Keratinocyte (primary cell): Measurements from ENCODE around the gene SERPINH1. TPM values are rescaled to one million over a fixed set of nuclear protein-coding genes. Genes with fewer than 3 reads are reported as not detected.

ENCODE experiments used
- DNase-seq: peaks from one replicate; pipeline ENCODE4 v3.0.0-alpha.2; 2011; ENCODE audit warnings: low read depth, missing footprints, low spot score
- FAIRE-seq: peaks from 2 replicates; lab custom pipeline; 2011; peaks lifted over from hg19 to GRCh38; lab: Jason Lieb, UNC
- H2AFZ ChIP-seq: 2 replicates; pipeline ENCODE4 v1.6.0; 2012; ENCODE audit warnings: low read length, control low read depth, inconsistent platforms; ENCODE audit not compliant: control insufficient read depth
- H3K27ac ChIP-seq: 2 replicates; pipeline ENCODE4 v1.5.1; 2011; ENCODE audit warnings: low read length; ENCODE audit not compliant: control insufficient read depth, insufficient read depth
- H3K27me3 ChIP-seq: 3 replicates; pipeline ENCODE4 v1.6.0; 2011; ENCODE audit warnings: low read length; ENCODE audit not compliant: control insufficient read depth, insufficient read depth; ENCODE audit errors: extremely low read depth
- H3K36me3 ChIP-seq, 2 experiments: 2 replicates in 1 of 2; 3 replicates in 1 of 2; pipeline ENCODE4 v1.5.1; 2011; ENCODE audit warnings: low read length in 2 of 2, mild to moderate bottlenecking in 1 of 2; ENCODE audit not compliant: control insufficient read depth in 2 of 2, insufficient read depth in 2 of 2; ENCODE audit errors: extremely low read depth in 1 of 2
- H3K4me1 ChIP-seq: 3 replicates; pipeline ENCODE4 v1.5.1; 2011; ENCODE audit warnings: low read length; ENCODE audit not compliant: control insufficient read depth, insufficient read depth; ENCODE audit errors: extremely low read depth
- H3K4me2 ChIP-seq: 3 replicates; pipeline ENCODE4 v1.6.0; 2011; ENCODE audit warnings: low read depth, low read length; ENCODE audit not compliant: control insufficient read depth, insufficient read depth; ENCODE audit errors: extremely low read depth
- H3K4me3 ChIP-seq, 3 experiments: fragments of 200-600 bp in 1 of 3; sonication (generic) in 1 of 3; 2 replicates in 2 of 3; 3 replicates in 1 of 3; pipeline ENCODE4 v1.5.1; 2011 to 2016; ENCODE audit warnings: low read length in 3 of 3, mild to moderate bottlenecking in 3 of 3, control low read depth in 2 of 3, inconsistent platforms in 1 of 3, low read depth in 1 of 3, mixed read lengths in 1 of 3, mixed run types in 1 of 3, moderate library complexity in 1 of 3; ENCODE audit not compliant: control insufficient read depth in 2 of 3, insufficient read depth in 2 of 3; ENCODE audit errors: extremely low read depth in 1 of 3
- H3K79me2 ChIP-seq: 2 replicates; pipeline ENCODE4 v1.6.0; 2012; ENCODE audit warnings: low read length; ENCODE audit not compliant: control insufficient read depth, insufficient read depth
- H3K9ac ChIP-seq: 3 replicates; pipeline ENCODE4 v1.6.0; 2011; ENCODE audit warnings: low read length; ENCODE audit not compliant: control insufficient read depth, insufficient read depth; ENCODE audit errors: extremely low read depth
- H3K9me1 ChIP-seq: 3 replicates; pipeline ENCODE4 v1.6.0; 2011; ENCODE audit warnings: low read length; ENCODE audit not compliant: control insufficient read depth, insufficient read depth; ENCODE audit errors: extremely low read depth
- H3K9me3 ChIP-seq: 2 replicates; pipeline ENCODE4 v1.5.1; 2012; ENCODE audit warnings: low read depth, low read length; ENCODE audit not compliant: control insufficient read depth
- H4K20me1 ChIP-seq: 3 replicates; pipeline ENCODE4 v1.6.0; 2011; ENCODE audit warnings: low read length; ENCODE audit not compliant: control insufficient read depth, insufficient read depth; ENCODE audit errors: extremely low read depth
- EZH2 ChIP-seq: IDR thresholded peaks from one replicate; pipeline ENCODE4 v1.6.1; 2012; ENCODE audit warnings: inconsistent platforms, mild to moderate bottlenecking, low read length, moderate library complexity
- dilution Hi-C: fragments of 300-500 bp; cut with MboI; formaldehyde crosslinking; loops from one replicate; pipeline ENCODE4 v1.7.0; 2020; ENCODE audit warnings: low sequenced_read_pairs; ENCODE audit not compliant: extremely low pct_ligation_motif_present
- polyA plus RNA-seq, 5 experiments: library from polyadenylated mRNA; depleted of rRNA in 3 of 5; stranded (reverse) in 3 of 5; stranded (forward) in 1 of 5; unstranded in 1 of 5; fragments of >200 nt; gene quantifications; 1 replicate in 1 of 5; 2 replicates in 3 of 5; 3 replicates in 1 of 5; pipeline versions ENCODE4 v1.2.1 to v1.2.3, GENCODE V29; 2011 to 2012; ENCODE audit warnings: missing spikeins in 2 of 5, low read depth in 1 of 5, low replicate concordance in 1 of 5
- TF ChIP-seq, protein P1 (sequence below), 3 experiments: IDR thresholded peaks in 1 of 3; conservative IDR thresholded peaks in 1 of 3; optimal IDR thresholded peaks in 1 of 3; 2 replicates in 2 of 3; 3 replicates in 1 of 3; pipeline versions ENCODE3 to v1.5.1; 2011; ENCODE audit warnings: low read length in 3 of 3, mild to moderate bottlenecking in 3 of 3, moderate library complexity in 2 of 3, control low read depth in 1 of 3, inconsistent platforms in 1 of 3; ENCODE audit not compliant: insufficient read depth in 2 of 3; ENCODE audit errors: extremely low read depth in 1 of 3

The SERPINH1 gene
- polyA plus RNA-seq, 1 donor (not counting 4 experiments of a cell fraction or from before 2014, with no cell fraction given) = 136 TPM

DNA sequence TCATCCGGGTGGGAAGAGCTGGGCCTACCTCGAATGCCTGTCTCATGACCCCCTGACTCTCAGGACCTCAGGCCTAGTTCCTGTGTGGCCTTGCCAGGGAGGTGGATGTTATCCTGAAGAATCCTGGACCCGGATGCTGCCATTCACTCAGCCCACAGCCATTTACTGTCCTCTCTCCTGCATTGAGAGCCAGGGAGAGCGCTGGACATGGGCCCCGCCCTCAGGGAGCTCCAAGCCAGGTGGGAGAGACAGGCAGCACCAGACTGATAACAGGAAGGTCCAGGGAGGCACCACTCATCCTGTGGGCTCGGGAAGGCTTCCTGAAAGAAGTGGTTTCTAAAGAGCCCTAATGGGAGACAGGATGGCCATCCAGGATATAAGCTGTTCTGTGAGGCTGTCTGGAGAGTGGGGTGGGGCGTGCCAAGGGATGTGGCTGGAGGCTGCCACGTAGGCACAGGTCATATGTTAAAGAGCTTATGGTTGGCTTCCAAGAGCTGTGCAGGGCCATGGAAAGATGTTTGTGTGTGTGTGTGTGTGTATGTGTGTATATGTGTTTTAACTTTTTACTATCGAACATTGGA is 8.6 kb downstream of the SERPINH1 start:
- Histone ChIP-seq H3K36me3 (peaks cover 61 to 64% of the 10 kb centered on the region in 2 experiments), H3K9ac (no peak overlapping the region), H3K9me1 (peaks cover 1% of the 10 kb centered on the region), H2AFZ (no peak overlapping the region), H3K9me3 (no peaks in the 10 kb centered on the region), H3K79me2 (peaks cover 33% of the 10 kb centered on the region), H3K4me3 (no peak overlapping the region), H3K4me1 (peaks cover 6% of the 10 kb centered on the region), H3K27ac (no peak overlapping the region), H4K20me1 (peaks cover 17% of the 10 kb centered on the region), H3K4me2 (no peak overlapping the region), H3K27me3 (no peaks in the 10 kb centered on the region)
- dilution Hi-C loops = no loop called here
- DNase-seq = no peak
- FAIRE-seq = no peak
- no peak for TF ChIP-seq EZH2
- TF ChIP-seq, protein P1, sequence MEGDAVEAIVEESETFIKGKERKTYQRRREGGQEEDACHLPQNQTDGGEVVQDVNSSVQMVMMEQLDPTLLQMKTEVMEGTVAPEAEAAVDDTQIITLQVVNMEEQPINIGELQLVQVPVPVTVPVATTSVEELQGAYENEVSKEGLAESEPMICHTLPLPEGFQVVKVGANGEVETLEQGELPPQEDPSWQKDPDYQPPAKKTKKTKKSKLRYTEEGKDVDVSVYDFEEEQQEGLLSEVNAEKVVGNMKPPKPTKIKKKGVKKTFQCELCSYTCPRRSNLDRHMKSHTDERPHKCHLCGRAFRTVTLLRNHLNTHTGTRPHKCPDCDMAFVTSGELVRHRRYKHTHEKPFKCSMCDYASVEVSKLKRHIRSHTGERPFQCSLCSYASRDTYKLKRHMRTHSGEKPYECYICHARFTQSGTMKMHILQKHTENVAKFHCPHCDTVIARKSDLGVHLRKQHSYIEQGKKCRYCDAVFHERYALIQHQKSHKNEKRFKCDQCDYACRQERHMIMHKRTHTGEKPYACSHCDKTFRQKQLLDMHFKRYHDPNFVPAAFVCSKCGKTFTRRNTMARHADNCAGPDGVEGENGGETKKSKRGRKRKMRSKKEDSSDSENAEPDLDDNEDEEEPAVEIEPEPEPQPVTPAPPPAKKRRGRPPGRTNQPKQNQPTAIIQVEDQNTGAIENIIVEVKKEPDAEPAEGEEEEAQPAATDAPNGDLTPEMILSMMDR (optimal IDR thresholded peaks at IDR 0.05 in 1 of 3, IDR thresholded peaks at IDR 0.05 in 1 of 3, conservative IDR thresholded peaks at IDR 0.05 in 1 of 3; ENCODE audit: extremely low read depth in 1 of 3, insufficient read depth in 2 of 3, low read length in 3 of 3) = no peak

DNA sequence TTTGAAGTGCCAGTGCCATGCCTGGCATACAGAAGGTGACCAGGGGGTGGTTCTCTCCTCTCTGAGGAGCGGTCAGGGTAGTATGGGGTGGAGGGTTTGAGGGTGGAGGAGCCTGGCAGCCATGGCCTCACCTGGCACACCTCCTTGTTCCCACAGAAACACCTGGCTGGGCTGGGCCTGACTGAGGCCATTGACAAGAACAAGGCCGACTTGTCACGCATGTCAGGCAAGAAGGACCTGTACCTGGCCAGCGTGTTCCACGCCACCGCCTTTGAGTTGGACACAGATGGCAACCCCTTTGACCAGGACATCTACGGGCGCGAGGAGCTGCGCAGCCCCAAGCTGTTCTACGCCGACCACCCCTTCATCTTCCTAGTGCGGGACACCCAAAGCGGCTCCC is 9.6 kb downstream of the SERPINH1 start:
- peaks cover 12% of the 10 kb centered on the region for H4K20me1 ChIP-seq

More for the DNA sequence above, 9.6 kb downstream of the SERPINH1 start:
- no peak overlapping the region for H3K4me3 ChIP-seq
- H2AFZ ChIP-seq = no peak overlapping the region
- H3K9me3 ChIP-seq = no peaks in the 10 kb centered on the region
- no peaks in the 10 kb centered on the region for H3K9me1 ChIP-seq
- peaks cover 56% of the 10 kb centered on the region in 2 experiments for H3K36me3 ChIP-seq
- dilution Hi-C loops = no loop called here
- no peak overlapping the region for H3K27ac ChIP-seq
- peaks cover 2% of the 10 kb centered on the region for H3K4me1 ChIP-seq
- FAIRE-seq = no peak
- H3K27me3 ChIP-seq = no peaks in the 10 kb centered on the region
- H3K79me2 ChIP-seq = peaks cover 24% of the 10 kb centered on the region
- H3K9ac ChIP-seq = no peak overlapping the region
- no peak for DNase-seq
- no peak overlapping the region for H3K4me2 ChIP-seq
- no peak for TF ChIP-seq EZH2
- TF ChIP-seq, protein P1 (optimal IDR thresholded peaks at IDR 0.05 in 1 of 3, IDR thresholded peaks at IDR 0.05 in 1 of 3, conservative IDR thresholded peaks at IDR 0.05 in 1 of 3; ENCODE audit: extremely low read depth in 1 of 3, insufficient read depth in 2 of 3, low read length in 3 of 3) = no peak
